Stimulated activated CD4-positive, alpha-beta T cell treated with anti-CD3 and anti-CD28 coated beads, Interleukin-4, amount 100 ng/mL, for 24 hours (primary cell): ENCODE results near the gene CTF1.

ENCODE experiments used
- DNase-seq: peaks from one replicate; pipeline ENCODE4 v3.0.0-alpha.2; 2020

The CTF1 gene

DNA sequence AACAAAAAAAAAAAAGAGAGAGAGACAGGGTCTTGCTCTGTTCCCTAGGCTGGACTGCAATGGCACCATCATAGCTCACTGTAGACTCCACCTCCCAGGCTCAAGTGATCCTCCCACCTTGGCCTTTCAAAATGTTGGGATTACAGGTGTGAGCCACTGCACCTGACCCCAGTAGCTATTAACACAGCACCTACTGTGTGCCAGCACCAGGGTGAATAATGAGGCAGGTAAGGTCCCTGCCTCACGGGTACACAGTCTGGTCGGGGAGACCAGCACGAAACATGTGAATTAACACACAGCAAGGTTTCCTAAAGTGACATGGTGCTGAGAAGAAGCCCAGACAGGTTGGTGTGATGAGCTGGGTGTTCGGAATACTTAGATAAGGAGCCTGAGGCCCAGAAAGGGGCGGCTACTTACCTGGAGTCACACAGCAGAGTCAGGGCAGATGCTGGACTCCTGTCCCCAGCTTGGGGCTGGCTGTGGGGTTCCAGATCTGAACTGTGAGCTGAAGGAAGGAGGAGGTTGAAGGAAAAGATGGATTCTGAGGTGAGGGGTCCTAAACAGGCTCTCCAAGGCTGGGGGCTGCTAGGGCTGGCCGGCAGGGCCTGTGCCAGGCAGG lies 16.5 kb downstream of the CTF1 start:
- DNase-seq: no peak

DNA sequence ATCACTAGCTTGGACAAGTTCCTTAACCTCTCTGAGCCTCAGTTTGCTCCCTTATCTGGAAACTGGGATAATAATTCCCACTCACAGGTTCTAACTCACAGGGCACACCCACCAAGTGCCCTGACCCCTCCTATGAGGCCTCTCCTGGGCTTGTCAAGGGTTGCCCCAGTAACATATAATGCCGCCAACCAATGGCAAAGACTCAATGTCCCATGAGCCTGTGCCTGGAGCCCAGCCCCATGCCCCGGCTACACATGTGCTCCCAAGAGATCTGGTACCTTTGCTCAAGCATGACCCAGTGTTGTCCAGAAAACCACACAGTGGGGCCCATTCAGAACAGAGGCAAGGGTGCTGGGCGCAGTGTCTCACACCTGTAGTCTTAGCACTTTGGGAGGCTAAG lies 18.4 kb downstream of the CTF1 start:
- DNase-seq: no peak

DNA sequence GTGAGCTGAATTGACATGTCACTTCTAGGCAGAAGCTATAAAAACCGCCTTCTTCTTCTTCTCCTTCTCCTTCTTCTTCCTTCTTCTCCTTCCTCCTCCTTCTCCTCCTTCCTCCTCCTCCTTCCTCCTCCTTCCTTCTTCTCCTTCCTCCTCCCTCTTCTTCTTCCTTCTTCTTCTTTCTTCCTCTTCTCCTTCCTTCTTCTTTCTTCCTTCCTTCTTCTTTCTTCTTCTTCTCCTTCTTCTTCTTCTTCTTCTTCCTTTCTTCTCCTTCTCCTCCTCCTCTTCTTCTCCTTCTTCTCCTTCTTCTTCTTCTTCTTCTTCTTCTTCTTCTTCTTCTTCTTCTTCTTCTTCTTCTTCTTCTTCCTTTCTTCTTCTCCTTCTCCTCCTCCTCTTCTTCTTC lies 22.2 kb downstream of the CTF1 start:
- no peak for DNase-seq

DNA sequence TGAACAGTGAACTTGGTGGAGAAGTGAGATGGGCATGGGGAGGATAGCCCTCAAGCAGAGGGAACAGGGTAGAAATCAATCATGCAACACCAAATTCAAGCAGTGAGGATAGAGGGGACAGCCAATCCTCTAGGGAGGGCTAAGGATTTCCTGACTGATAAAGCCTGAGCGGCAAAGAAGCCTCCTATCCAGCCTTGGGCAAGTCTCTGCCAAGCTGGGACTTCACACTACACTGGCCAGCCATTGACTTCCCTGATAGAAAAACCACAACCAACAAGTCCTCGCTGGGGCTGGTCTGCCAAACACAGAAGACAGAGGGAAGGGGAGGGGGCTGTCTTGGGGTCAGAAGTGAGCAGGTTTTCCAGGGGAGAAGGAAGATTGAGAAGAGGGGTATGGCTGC lies 24.5 kb downstream of the CTF1 start:
- no peak for DNase-seq

DNA sequence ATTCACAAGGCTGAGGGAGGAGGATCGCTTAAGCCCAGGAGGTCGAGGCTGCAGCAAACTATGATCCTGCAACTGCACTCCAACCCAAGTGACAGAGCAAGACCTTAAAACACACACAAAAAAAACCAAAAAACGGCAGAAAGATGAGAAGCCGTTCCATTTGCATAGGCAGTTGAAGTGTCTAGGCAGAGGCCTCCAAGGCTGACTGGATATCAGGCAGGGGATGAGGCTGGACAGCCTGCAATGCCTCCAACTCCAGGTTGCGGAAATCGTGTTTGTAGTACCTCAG lies 25.0 kb downstream of the CTF1 start:
- no peak for DNase-seq

DNA sequence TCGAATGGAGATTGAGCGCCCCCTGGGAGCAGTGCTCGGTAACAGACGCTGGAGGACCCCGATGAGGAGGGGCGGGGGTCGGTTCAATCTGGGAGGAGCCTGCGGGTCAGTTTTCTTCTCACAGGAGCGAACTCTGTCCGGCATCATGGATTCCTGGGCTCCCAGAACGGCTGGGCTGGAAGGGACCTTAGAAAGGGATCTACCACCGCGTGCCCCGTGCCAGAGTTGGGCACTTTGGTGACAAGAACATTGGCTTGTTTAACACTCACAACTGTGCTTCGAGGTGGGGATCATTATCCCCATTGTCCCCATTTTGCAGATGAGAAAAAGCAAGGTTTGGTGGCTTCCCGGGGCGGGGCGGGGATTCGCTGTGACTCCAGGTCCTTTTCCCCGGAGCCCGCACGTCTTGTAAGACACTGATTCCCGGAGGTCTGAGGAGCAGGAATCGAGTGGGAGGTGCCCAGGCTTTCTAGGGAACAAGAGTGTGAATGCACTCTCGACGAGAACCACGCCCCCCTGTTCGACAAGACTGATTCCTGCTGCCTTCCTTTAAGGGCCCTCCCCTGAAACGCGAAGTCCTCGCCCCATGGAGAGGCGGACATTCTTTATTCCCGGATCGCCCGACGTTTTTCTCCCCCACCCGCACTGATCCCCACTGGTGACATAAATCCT lies 25.5 kb downstream of the CTF1 start:
- DNase-seq: peak; percentile 90

DNA sequence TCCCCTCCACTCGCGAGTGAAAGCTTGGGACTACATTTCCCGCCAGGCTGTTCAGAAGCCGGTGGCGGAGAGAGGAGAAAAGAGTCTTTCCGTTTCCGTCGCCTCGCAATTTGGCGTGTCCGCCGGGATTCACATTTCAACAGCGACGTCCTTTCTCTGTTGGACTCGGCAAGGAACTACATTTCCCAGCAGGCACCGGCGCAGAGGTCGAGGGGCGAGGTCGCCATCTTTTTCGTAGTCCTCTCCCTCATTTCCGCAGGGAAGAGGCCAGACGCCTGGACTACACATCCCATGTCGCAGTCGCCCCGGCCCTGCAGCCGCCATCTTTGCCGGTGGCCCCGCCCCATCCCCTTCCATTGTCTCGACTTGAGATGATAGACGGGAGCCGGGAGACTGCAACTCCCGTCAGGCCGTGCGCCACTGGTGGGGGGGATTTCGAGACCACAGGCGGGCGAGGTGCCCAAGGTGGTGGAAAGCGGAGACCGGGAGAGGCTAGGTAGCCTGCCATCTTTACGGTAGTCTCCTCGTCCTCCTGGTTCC lies 26.1 kb downstream of the CTF1 start:
- peak; percentile 100 for DNase-seq

DNA sequence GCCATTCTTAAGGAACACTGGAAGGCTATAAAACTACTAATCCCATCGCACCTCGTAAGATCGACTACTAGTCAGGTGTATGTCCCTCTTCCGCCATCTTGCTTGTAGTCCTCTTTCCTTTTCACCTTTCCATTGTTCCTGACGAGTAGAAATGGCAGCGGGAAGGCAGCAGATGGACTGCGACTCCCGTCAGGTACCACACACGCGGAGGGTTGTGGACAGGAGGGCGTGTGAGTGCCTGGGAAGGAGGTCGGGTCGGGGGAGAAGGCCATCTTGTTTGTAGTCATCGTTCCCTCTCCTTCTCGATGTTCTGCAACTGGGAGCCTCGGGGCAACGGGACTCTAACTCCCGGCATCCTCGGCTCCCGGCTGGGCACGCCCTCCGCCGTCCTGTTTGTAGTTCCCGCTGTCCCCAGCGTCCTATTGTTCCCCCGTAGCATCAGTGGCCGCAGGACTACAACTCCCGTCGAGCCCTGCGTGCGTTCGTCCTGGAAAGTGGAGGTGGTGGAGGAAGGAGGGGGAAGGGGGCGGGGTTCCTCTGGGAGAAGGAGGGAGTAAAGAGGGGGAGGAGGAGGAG lies 26.6 kb downstream of the CTF1 start:
- DNase-seq: peak; percentile 97

DNA sequence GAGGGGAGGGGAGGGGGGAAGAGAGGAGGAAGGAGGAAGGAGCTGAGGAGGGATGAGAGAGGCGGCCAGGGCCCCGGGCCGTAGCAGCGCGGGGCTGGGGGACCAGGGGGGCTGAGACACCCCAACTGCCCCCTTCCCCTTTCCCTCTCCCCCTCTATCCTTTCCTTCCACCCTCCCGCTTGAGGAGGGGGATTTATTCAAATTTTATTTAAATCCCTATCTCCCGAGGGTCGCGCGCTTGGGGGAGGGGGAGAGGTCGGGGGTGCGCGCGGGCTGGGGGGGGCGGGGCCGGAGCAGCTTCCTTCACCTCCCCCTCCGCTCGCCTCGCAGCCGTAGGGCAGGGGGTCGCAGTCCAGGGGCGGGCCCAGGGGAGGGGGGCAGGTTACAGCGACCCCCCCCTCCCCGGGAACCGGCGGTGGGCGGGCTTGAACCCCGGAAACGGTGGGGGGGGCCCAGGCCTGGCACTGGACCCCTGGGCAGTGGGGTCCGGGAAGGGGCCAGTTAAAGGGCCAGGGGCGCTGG lies 27.2 kb downstream of the CTF1 start, which contains the start of gene FBXL19:
FBXL19 (plus strand) TSS at position 19 of the 522 bp plus-strand sequence. CDS start 2,183 bp downstream, outside the sequence.
- DNase-seq: no peak

DNA sequence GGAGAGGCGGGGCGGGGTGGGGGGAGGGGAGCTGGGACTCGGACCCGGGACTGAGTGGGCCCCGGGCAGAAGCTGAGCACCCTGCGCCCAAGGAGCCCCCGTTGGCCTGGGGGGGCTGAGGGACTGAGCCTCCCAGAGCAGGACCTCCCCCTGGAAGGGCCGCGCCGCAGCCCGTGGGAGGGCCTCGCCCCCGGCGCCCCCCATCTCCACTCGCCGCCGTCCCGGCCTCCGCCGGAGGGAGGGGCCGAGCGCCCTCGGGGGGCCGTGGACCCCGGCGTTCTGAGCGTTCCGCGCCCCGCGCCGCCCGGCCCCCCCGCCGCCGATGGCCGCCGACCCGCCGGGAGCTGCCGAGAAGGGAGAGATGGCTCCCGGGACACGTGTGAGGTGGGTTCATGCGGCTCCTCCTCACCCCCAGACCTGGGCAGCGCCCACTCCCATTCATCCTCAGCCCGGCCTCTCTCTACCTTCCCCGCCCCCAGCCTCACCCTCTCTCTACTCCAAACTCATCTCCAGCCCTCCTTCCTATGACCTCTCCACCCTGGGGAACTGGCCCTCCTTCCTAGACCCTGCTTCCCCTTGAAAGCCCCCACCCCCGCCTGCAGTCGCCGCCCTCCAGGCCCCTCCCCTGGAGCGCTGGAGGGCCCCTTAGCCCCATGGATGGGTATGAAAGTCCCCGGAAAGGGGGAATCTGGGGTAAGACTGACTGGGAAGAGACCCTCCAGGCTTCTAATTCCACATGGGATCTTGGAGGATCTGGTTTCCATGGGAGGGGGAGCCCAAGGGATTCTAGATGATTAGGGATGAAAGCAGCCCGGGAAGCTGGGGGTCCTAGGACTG lies 27.9 kb downstream of the CTF1 start:
- no peak for DNase-seq

DNA sequence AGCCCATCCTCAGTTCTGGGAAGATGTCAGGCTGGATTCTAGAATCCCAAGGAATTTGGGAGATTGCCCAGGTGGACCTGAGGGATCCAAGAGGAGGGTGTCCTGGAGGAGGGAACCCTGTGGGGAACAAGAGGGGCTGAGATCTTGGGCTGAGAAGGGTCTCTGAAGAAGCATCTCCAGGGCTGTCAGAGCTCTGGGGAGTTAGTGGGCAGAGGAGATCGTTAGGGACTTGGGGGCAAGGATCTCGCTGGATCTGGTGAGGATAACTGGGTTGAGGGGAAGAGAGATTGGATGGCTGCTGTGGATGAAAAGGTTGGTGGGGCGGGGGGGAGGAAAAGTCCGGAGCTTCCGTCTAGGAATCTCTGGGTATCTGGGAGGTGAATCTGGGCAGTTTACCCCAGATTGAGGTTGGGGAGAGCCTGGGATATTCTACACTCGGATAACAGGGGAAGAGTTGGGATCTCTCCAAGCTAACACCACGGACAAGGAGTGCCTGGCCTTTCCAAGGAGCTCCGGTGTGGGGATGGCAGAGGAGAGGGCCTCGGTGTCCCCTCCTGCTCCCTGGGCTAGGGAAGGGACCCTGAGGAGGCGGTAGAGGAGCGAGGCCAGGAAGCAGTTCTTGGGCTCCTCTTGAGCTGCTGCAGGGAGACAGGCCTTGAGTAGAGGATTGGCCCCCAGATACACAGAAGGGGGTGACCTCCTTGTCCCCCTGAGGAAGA lies 28.7 kb downstream of the CTF1 start:
- no peak for DNase-seq

DNA sequence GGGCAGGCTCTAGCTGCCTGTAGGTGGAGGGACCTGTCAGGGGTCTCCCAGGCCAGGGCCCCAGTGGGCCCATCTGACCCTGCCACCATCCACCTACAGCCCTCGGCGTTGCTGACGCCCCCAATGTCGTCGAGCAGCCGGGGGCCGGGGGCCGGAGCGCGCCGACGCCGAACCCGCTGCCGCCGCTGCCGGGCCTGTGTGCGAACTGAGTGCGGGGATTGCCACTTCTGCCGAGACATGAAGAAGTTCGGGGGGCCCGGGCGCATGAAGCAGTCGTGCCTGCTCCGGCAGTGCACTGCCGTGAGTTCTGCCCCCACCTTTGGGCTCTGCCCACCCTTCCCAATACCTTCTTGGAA lies 29.2 kb downstream of the CTF1 start:
- DNase-seq: no peak

DNA sequence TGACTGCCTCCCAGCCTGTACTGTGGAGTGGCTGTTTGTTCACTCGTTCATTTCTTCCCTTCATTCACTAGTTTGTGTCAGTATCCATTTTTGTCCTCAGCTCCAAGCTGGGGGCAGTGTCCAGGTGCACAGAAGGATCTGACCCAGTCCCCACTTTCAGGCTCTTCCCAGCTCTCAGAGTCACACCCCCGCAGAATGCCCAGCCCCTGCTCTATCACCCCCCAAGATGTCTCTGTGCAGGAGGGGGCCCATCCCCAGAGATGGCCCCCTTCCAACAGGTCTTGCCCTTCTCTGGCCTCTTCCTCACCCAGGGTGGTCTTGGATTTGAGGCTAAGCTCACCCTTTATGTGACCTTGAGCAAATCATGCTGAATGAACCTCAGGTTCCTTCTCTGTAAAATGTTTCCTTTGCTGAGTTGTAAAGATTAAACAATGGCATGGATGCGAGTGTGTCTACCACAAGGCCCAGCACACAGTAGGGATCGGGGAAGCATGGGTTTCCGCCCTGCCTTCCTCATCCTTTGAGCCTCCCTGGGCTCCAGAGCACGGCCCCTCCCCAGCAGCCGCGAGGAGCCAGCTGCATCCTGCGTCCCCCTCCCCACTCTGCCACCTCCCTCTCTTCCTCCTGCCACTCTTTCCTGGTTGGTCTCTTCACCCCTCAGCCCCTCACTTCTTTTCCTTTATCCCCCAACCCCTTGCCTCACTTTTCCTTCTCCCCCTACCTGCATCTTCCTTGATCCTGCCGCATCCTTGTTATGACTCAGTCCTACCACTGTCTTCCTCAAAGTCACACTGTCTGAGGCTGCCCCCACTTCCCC lies 29.8 kb downstream of the CTF1 start:
- no peak for DNase-seq

DNA sequence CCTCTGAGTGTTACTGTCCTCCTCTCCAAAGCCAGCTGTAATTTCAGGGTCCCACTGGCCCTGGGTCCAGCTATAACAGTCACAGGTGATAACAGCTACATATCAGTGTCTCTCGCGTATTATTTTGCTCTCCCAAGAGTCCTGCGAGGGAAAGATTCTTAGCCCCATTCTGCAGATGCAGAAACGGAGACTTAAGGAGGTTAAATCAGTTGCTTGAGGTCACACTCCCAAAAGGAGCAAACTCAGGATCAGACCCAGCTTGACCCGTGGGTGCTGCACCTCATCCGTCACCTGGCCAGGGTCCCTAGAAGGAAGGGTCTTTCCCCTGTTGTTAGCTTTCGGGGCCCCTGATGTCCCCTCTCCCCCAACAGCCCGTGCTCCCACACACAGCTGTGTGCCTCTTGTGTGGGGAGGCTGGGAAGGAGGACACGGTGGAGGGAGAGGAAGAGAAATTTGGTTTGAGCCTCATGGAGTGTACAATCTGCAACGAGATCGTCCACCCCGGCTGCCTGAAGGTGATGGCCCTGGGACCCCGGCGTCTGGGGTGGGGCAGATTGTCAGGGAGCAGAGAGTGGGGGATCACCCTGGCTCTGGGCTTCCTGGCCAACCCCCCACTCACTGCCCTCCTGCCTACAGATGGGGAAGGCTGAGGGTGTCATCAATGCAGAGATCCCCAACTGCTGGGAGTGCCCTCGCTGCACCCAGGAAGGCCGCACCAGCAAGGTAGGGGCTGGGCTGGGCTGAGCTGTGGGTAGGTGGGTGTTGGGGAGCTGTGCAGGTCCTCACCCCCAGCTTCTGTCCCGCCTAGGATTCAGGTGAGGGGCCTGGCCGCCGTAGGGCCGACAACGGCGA lies 30.7 kb downstream of the CTF1 start:
- DNase-seq: no peak

DNA sequence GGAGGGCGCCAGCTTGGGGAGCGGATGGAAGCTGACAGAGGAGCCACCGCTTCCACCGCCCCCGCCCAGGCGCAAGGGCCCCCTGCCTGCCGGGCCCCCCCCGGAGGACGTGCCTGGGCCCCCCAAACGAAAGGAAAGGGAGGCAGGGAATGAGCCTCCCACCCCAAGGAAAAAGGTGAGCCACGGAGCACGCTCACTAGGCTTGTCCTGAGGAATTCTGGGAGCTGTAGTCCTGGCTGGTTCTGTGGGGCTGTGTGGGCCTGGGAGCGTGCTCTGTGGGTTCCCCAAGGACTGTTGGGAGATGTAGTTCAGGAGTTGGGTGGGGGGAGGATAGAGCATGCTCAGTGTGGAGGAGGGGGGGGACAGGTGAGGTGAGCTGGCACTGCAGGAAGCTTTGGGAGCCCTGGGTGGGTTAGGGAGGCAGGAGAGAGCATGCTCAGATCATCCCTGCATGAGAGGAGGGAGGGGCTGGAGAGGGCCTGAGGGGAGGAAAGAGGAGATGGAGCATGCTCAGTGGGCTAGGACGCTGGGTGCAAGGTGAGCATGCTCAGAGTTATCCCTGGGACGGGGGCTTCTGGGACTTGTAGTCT lies 31.5 kb downstream of the CTF1 start:
- DNase-seq: peak; percentile 55

DNA sequence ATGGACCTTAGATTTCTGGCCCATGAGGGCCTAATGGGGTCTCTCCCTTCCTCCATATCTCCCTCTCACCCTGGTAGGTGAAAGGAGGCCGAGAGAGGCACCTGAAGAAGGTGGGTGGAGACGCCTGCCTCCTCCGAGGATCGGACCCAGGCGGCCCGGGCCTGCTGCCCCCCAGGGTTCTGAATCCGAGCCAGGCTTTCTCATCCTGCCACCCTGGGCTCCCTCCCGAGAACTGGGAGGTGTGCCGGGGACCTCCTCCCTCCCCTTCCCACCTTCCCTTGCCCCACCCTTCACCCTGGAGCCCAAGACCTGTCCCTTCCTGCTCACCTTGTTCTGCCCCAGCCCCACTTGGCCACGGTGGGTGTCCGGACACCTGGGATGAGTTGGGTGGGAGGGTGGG lies 32.0 kb downstream of the CTF1 start:
- DNase-seq: no peak

DNA sequence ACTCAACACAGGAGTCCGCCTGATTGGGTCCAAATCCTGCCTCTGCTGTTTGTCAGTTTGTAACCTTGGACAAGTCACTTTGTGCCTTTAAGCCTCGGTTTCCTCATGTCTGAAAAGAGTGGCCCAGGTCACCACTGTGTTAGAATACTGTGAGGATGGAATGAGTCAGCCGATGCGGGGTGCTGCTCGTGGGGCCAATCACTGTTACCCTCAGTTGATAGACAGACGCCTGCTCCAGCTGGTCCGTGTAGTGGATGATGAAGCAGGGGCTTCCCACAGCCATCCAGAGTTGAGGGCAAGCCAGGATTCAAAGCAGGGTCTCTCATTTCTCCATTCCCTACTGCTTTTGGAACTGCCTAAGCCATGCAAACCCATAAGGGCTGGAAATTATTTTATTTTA lies 32.8 kb downstream of the CTF1 start:
- no peak for DNase-seq

DNA sequence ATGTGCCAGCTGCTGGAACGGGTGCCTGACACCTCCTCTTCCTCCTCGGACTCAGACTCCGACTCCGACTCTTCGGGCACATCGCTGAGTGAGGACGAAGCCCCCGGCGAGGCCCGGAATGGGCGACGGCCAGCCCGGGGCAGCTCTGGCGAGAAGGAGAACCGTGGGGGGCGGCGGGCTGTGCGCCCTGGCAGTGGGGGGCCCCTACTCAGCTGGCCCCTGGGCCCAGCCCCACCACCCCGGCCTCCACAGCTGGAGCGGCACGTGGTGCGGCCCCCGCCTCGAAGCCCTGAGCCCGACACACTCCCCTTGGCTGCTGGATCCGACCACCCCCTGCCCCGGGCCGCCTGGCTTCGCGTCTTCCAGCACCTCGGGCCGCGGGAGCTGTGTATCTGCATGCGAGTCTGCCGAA lies 33.8 kb downstream of the CTF1 start:
- no peak for DNase-seq

DNA sequence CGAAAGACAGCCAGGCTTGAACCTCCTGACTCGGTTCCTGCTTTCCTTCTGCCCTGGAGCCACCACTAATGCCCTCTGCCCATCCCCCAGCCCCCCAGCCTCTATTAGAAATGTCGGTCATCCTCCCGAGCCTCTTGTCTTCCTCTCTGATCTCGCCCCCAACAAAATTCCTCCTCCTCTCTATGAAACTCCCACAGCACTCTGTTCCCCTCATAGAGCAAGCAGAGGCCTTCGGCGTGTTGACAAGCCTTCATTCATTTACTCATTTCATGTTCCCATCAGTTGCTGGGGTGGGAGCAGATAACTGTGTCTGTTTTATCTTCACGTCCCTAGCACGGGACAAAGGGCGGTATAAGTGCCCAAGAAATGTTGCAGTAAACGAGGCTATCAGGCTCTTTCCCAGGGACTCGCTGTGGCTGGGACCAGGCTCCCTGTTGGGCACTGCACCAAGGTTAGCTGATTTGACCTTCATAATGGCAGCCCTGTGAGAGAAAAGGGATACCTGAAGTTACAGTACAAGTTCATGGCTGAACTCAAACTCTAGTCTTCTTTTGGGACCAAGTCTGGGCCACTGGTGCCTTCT lies 34.7 kb downstream of the CTF1 start:
- DNase-seq: no peak
